ENCODE measurements around the gene ALG1. TPM values are rescaled to one million over a fixed set of nuclear protein-coding genes. Genes with fewer than 3 reads are reported as not detected.
"Not testable (repeated sequence)": the region's sequence is repeated elsewhere in the genome, so short reads cannot be mapped to it uniquely, and the experiment has no call there.

Gene ALG1
- total and polyA plus RNA-seq, 10 of the 15 experiments (the other 5 are each of a cell fraction or from before 2014, with no cell fraction given), result 1.5 to 43.2 (median 23.8) TPM

GRCh38 chr16:5093746-5094145, 22.1 kb downstream of the ALG1 start:
- 91% methylated on average over 11 of the region's 11 CpGs for WGBS (ENCODE audit: insufficient coverage, insufficient replicate concordance, low lambda C conversion rate, missing lambda C conversion rate)

GRCh38 chr16:5095145-5095830, 23.6 kb downstream of the ALG1 start:
- ATAC-seq; H3K4me2 ChIP-seq (ENCODE audit: control insufficient read depth, insufficient read depth); H3K79me2 ChIP-seq (ENCODE audit: control insufficient read depth, insufficient read depth, low read length); H3K27ac ChIP-seq (ENCODE audit: control insufficient read depth, insufficient read depth); SMC1A ChIA-PET (ENCODE audit: uncharacterized antibody, unreplicated experiment); H3K9ac ChIP-seq (ENCODE audit: control insufficient read depth, insufficient read depth, low read length); H3K9me3 ChIP-seq (replicated peaks; ENCODE audit: control insufficient read depth, insufficient read depth, low read length); H4K20me1 ChIP-seq (ENCODE audit: control insufficient read depth, insufficient read depth); in situ Hi-C loops (cut with MboI); H3K4me1 ChIP-seq (ENCODE audit: control insufficient read depth, insufficient read depth, low read length); DNase-seq (ENCODE audit: low read depth, low spot score); H2AFZ ChIP-seq (ENCODE audit: control insufficient read depth, low read depth, low read length); H3K27me3 ChIP-seq (replicated peaks in 1 of 2; ENCODE audit: control insufficient read depth in 2 of 2, insufficient read depth in 2 of 2, low read length in 1 of 2); H3K4me3 ChIP-seq; POLR2A ChIA-PET; BruUV-seq (replicated peaks); FAIRE-seq; CTCF ChIA-PET; RAD21 ChIA-PET (ENCODE audit: unreplicated experiment); H3K36me3 ChIP-seq (ENCODE audit: control insufficient read depth in 2 of 2, insufficient read depth in 2 of 2, low read length in 1 of 2): not testable (repeated sequence)
- 87% methylated on average over 11 of the region's 11 CpGs for WGBS (ENCODE audit: insufficient coverage, insufficient replicate concordance, low lambda C conversion rate, missing lambda C conversion rate)
- intact Hi-C loops (cut with micrococcal nuclease; ENCODE audit: unreplicated experiment), result loop anchor here (10.0 kb wide), 3 partner anchors 60 to 250 kb away; partner anchors contain the start of genes GLYR1 and UBN1
- peak; percentile 72 for TF ChIP-seq REST (IDR thresholded peaks at IDR 0.05; ENCODE audit: low read depth, low read length)

More at GRCh38 chr16:5093746-5094145, 22.1 kb downstream of the ALG1 start:
- H3K27me3 ChIP-seq (replicated peaks in 1 of 2; ENCODE audit: control insufficient read depth in 2 of 2, insufficient read depth in 2 of 2, low read length in 1 of 2); POLR2A ChIA-PET; ATAC-seq; H3K9ac ChIP-seq (ENCODE audit: control insufficient read depth, insufficient read depth, low read length); H3K4me2 ChIP-seq (ENCODE audit: control insufficient read depth, insufficient read depth); H3K4me3 ChIP-seq; H3K36me3 ChIP-seq (ENCODE audit: control insufficient read depth in 2 of 2, insufficient read depth in 2 of 2, low read length in 1 of 2); H3K27ac ChIP-seq (ENCODE audit: control insufficient read depth, insufficient read depth); RAD21 ChIA-PET (ENCODE audit: unreplicated experiment); SMC1A ChIA-PET (ENCODE audit: uncharacterized antibody, unreplicated experiment); H4K20me1 ChIP-seq (ENCODE audit: control insufficient read depth, insufficient read depth); H3K9me3 ChIP-seq (replicated peaks; ENCODE audit: control insufficient read depth, insufficient read depth, low read length); in situ Hi-C loops (cut with MboI); BruUV-seq (replicated peaks); H3K79me2 ChIP-seq (ENCODE audit: control insufficient read depth, insufficient read depth, low read length); H2AFZ ChIP-seq (ENCODE audit: control insufficient read depth, low read depth, low read length); FAIRE-seq; H3K4me1 ChIP-seq (ENCODE audit: control insufficient read depth, insufficient read depth, low read length); DNase-seq (ENCODE audit: low read depth, low spot score): not testable (repeated sequence)
- intact Hi-C loops (cut with micrococcal nuclease; ENCODE audit: unreplicated experiment), result loop anchor here (2.0 to 10.0 kb wide), 5 partner anchors 31 to 249 kb away; partner anchors contain the start of genes GLYR1, SEC14L5 and UBN1
- CTCF ChIA-PET, result interaction anchor here (0.7 kb wide), 1 partner anchor 73 kb away, joined by 3 read pairs; no protein-coding TSS in a partner anchor

- peak overlapping the region; percentile 60; the same call in 1 of the 2 replicates for H3K9ac ChIP-seq (ENCODE audit: control insufficient read depth, insufficient read depth, low read length)
- CTCF ChIA-PET; FAIRE-seq; H3K27me3 ChIP-seq (replicated peaks in 1 of 2; ENCODE audit: control insufficient read depth in 2 of 2, insufficient read depth in 2 of 2, low read length in 1 of 2); DNase-seq (ENCODE audit: low read depth, low spot score); RAD21 ChIA-PET (ENCODE audit: unreplicated experiment); H3K79me2 ChIP-seq (ENCODE audit: control insufficient read depth, insufficient read depth, low read length); H3K4me1 ChIP-seq (ENCODE audit: control insufficient read depth, insufficient read depth, low read length); H2AFZ ChIP-seq (ENCODE audit: control insufficient read depth, low read depth, low read length); POLR2A ChIA-PET; in situ Hi-C loops (cut with MboI); ATAC-seq; SMC1A ChIA-PET (ENCODE audit: uncharacterized antibody, unreplicated experiment); H3K36me3 ChIP-seq (ENCODE audit: control insufficient read depth in 2 of 2, insufficient read depth in 2 of 2, low read length in 1 of 2); H3K9me3 ChIP-seq (replicated peaks; ENCODE audit: control insufficient read depth, insufficient read depth, low read length); BruUV-seq (replicated peaks); H4K20me1 ChIP-seq (ENCODE audit: control insufficient read depth, insufficient read depth): not testable (repeated sequence)
- H3K4me2 ChIP-seq (ENCODE audit: control insufficient read depth, insufficient read depth), result peak overlapping the region; percentile 62
- peak overlapping the region; percentile 73 for H3K4me3 ChIP-seq
- H3K27ac ChIP-seq (ENCODE audit: control insufficient read depth, insufficient read depth), result peak overlapping the region; percentile 48; the same call in 1 of the 2 replicates
- intact Hi-C loops (cut with micrococcal nuclease; ENCODE audit: unreplicated experiment), result loop anchor here (10.0 kb wide), 3 partner anchors 58 to 252 kb away; partner anchors contain the start of genes GLYR1 and UBN1
- WGBS (ENCODE audit: insufficient coverage, insufficient replicate concordance, low lambda C conversion rate, missing lambda C conversion rate), result 0% methylated on average over 7 of the region's 7 CpGs
These were observed 24.9 kb downstream of the ALG1 start for GRCh38 chr16:5096437-5097060.

Data from GM12878 (cell line).